Measurements from ENCODE around the gene DPAGT1. TPM values are rescaled to one million over a fixed set of nuclear protein-coding genes. Genes with fewer than 3 reads are reported as not detected.
"Not testable (repeated sequence)": the region's sequence is repeated elsewhere in the genome, so short reads cannot be mapped to it uniquely, and the experiment has no call there.

DPAGT1 gene
- total RNA-seq, 2 experiments from 2014 or later: 57.8 to 73.5 TPM

- H3K27me3 Mint-ChIP-seq; intact Hi-C loops (cut with DNase I, micrococcal nuclease); POLR2A ChIA-PET: not testable (repeated sequence)
Observed at GRCh38 chr11:119059128-119059527, 42.5 kb downstream of the DPAGT1 start.

GRCh38 chr11:119057000-119057769 lies 44.5 kb downstream of the DPAGT1 start, which contains the start of gene HYOU1:
TSS of gene HYOU1 (minus strand) at chr11:119057205. CDS start at chr11:119056160, 1,045 bp downstream.
- Mint-ChIP-seq H3K9me3 (ENCODE audit: low read depth) (no peaks in the 10 kb centered on the region), H3K4me1 (peaks cover 34% of the 10 kb centered on the region), H3K36me3 (ENCODE audit: low read depth) (peaks cover 36% of the 10 kb centered on the region), H3K27ac (peak within 1 kb of the TSS; percentile 94), H3K4me3 (peak within 1 kb of the TSS; percentile 82), H3K27me3 (no peaks in the 10 kb centered on the region)
- intact Hi-C loops (cut with DNase I, micrococcal nuclease): loop anchor here (1.0 to 2.0 kb wide), 16 partner anchors 10 to 267 kb away; partner anchors contain the start of genes HINFP (in 2 of the 2), RPS25 (in 2 of the 2), SLC37A4 (in 2 of the 2) and TRAPPC4 (in 2 of the 2)
- POLR2A ChIA-PET: interaction anchor here (0.9 to 4.2 kb wide), 3 partner anchors 10 to 621 kb away, joined by 3 to 22 read pairs (median 5); partner anchors contain the start of genes KMT2A and VPS11
- CTCF ChIA-PET: interaction anchor here (0.7 to 3.1 kb wide), 9 partner anchors 9 to 281 kb away, joined by 3 to 16 read pairs (median 3); partner anchors contain the start of gene VPS11
- ATAC-seq (peak; percentile 96), DNase-seq (peak; percentile 100)

More at GRCh38 chr11:119059128-119059527, 42.5 kb downstream of the DPAGT1 start:
- H3K36me3 Mint-ChIP-seq (ENCODE audit: low read depth): peaks cover 17% of the 10 kb centered on the region
- ATAC-seq; H3K4me3 Mint-ChIP-seq; H3K27ac Mint-ChIP-seq; H3K9me3 Mint-ChIP-seq (ENCODE audit: low read depth); DNase-seq: not testable (repeated sequence)
- CTCF ChIA-PET: interaction anchor here (0.8 kb wide), 1 partner anchor 128 kb away, joined by 3 read pairs; no protein-coding TSS in a partner anchor
- peaks cover 27% of the 10 kb centered on the region for H3K4me1 Mint-ChIP-seq

- CTCF ChIA-PET: interaction anchor here (0.7 to 3.1 kb wide), 7 partner anchors 10 to 397 kb away, joined by 3 to 16 read pairs (median 3); partner anchors contain the start of gene VPS11
- peak overlapping the region; percentile 94 for H3K27ac Mint-ChIP-seq
- no peaks in the 10 kb centered on the region for H3K27me3 Mint-ChIP-seq
- peak overlapping the region; percentile 82 for H3K4me3 Mint-ChIP-seq
- intact Hi-C loops (cut with DNase I, micrococcal nuclease): loop anchor here (2.0 kb wide), 4 partner anchors 38 to 266 kb away; partner anchors contain the start of genes HINFP (in 1 of the 2), RPS25 (in 1 of the 2) and TRAPPC4 (in 1 of the 2)
- no peaks in the 10 kb centered on the region for H3K9me3 Mint-ChIP-seq (ENCODE audit: low read depth)
- peaks cover 41% of the 10 kb centered on the region for H3K36me3 Mint-ChIP-seq (ENCODE audit: low read depth)
- DNase-seq: peak; percentile 58
- POLR2A ChIA-PET: interaction anchor here (0.6 to 4.2 kb wide), 5 partner anchors 11 to 620 kb away, joined by 3 to 22 read pairs (median 3); partner anchors contain the start of genes DPAGT1, KMT2A, RNF26 and VPS11
- ATAC-seq: peak; percentile 3
- peaks cover 39% of the 10 kb centered on the region for H3K4me1 Mint-ChIP-seq
Observed at GRCh38 chr11:119056421-119056999, 45.1 kb downstream of the DPAGT1 start.

GRCh38 chr11:119055901-119056300 lies 45.8 kb downstream of the DPAGT1 start:
- H3K27ac Mint-ChIP-seq: peak overlapping the region; percentile 76
- DNase-seq: peak; percentile 30
- ChIA-PET POLR2A (interaction anchor here (0.6 to 4.2 kb wide), 7 partner anchors 9 to 620 kb away, joined by 3 to 22 read pairs (median 3); partner anchors contain the start of genes DPAGT1, KMT2A, RNF26 and VPS11), CTCF (interaction anchor here (0.7 to 3.1 kb wide), 7 partner anchors 10 to 259 kb away, joined by 3 to 16 read pairs (median 5); partner anchors contain the start of genes HMBS and VPS11)
- peak overlapping the region; percentile 82 for H3K4me3 Mint-ChIP-seq
- intact Hi-C loops (cut with DNase I, micrococcal nuclease): loop anchor here (2.0 kb wide), 4 partner anchors 37 to 267 kb away; partner anchors contain the start of genes HINFP (in 1 of the 2), RPS25 (in 1 of the 2) and TRAPPC4 (in 1 of the 2)
- no peaks in the 10 kb centered on the region for H3K27me3 Mint-ChIP-seq
- H3K36me3 Mint-ChIP-seq (ENCODE audit: low read depth): peaks cover 46% of the 10 kb centered on the region
- no peak for ATAC-seq
- H3K4me1 Mint-ChIP-seq: peaks cover 43% of the 10 kb centered on the region
- no peaks in the 10 kb centered on the region for H3K9me3 Mint-ChIP-seq (ENCODE audit: low read depth)

- Mint-ChIP-seq H3K36me3 (ENCODE audit: low read depth) (peaks cover 54% of the 10 kb centered on the region), H3K27me3 (no peaks in the 10 kb centered on the region), H3K27ac (no peak overlapping the region), H3K4me1 (peaks cover 43% of the 10 kb centered on the region), H3K4me3 (no peak overlapping the region), H3K9me3 (ENCODE audit: low read depth) (no peaks in the 10 kb centered on the region)
- intact Hi-C loops (cut with DNase I, micrococcal nuclease): no loop called here
- ChIA-PET POLR2A (interaction anchor here (1.2 kb wide), 1 partner anchor 13 kb away, joined by 4 read pairs; no protein-coding TSS in a partner anchor), CTCF (interaction anchor here (1.2 to 3.1 kb wide), 2 partner anchors 12 to 52 kb away, joined by 3 to 16 read pairs; partner anchors contain the start of genes C2CD2L and VPS11)
- no peak for ATAC-seq
- DNase-seq: no peak
Observed at GRCh38 chr11:119054418-119054817, 47.2 kb downstream of the DPAGT1 start.

- no peaks in the 10 kb centered on the region for H3K9me3 Mint-ChIP-seq (ENCODE audit: low read depth)
- DNase-seq: no peak
- H3K27ac Mint-ChIP-seq: peak overlapping the region; percentile 68
- ChIA-PET CTCF (interaction anchor here (0.7 to 0.8 kb wide), 2 partner anchors 28 to 757 kb away, joined by 4 read pairs; no protein-coding TSS in a partner anchor), POLR2A (no interaction called here)
- no peak for ATAC-seq
- intact Hi-C loops (cut with DNase I, micrococcal nuclease): no loop called here
- peaks cover 70% of the 10 kb centered on the region for H3K36me3 Mint-ChIP-seq (ENCODE audit: low read depth)
- no peak overlapping the region for H3K4me3 Mint-ChIP-seq
- H3K4me1 Mint-ChIP-seq: peaks cover 35% of the 10 kb centered on the region
- H3K27me3 Mint-ChIP-seq: no peaks in the 10 kb centered on the region
Observed at GRCh38 chr11:119052163-119052814, 49.4 kb downstream of the DPAGT1 start.

GRCh38 chr11:119051440-119052162 lies 50.1 kb downstream of the DPAGT1 start:
- ChIA-PET CTCF (interaction anchor here (1.2 kb wide), 1 partner anchor 117 kb away, joined by 3 read pairs; no protein-coding TSS in a partner anchor), POLR2A (no interaction called here)
- H3K27me3 Mint-ChIP-seq: no peaks in the 10 kb centered on the region
- DNase-seq (peak; percentile 51), ATAC-seq (peak; percentile 50)
- no peaks in the 10 kb centered on the region for H3K9me3 Mint-ChIP-seq (ENCODE audit: low read depth)
- intact Hi-C loops (cut with DNase I, micrococcal nuclease): no loop called here
- peaks cover 77% of the 10 kb centered on the region for H3K36me3 Mint-ChIP-seq (ENCODE audit: low read depth)
- H3K27ac Mint-ChIP-seq: peak overlapping the region; percentile 68
- peaks cover 38% of the 10 kb centered on the region for H3K4me1 Mint-ChIP-seq
- no peak overlapping the region for H3K4me3 Mint-ChIP-seq

- Mint-ChIP-seq H3K4me1 (peaks cover 21% of the 10 kb centered on the region), H3K27ac (no peak overlapping the region), H3K9me3 (ENCODE audit: low read depth) (no peaks in the 10 kb centered on the region), H3K36me3 (ENCODE audit: low read depth) (peaks cover 74% of the 10 kb centered on the region), H3K27me3 (no peaks in the 10 kb centered on the region), H3K4me3 (no peak overlapping the region)
- intact Hi-C loops (cut with DNase I, micrococcal nuclease): no loop called here
- POLR2A ChIA-PET: no interaction called here
- CTCF ChIA-PET: no interaction called here
- ATAC-seq (no peak), DNase-seq (no peak)
Observed at GRCh38 chr11:119049081-119049480, 52.6 kb downstream of the DPAGT1 start.

- Mint-ChIP-seq H3K27ac (no peak overlapping the region), H3K9me3 (ENCODE audit: low read depth) (no peaks in the 10 kb centered on the region), H3K27me3 (no peaks in the 10 kb centered on the region), H3K4me3 (no peak overlapping the region), H3K4me1 (peaks cover 21% of the 10 kb centered on the region), H3K36me3 (ENCODE audit: low read depth) (peaks cover 69% of the 10 kb centered on the region)
- intact Hi-C loops (cut with DNase I, micrococcal nuclease): no loop called here
- ChIA-PET CTCF (interaction anchor here (0.7 kb wide), 1 partner anchor 13 kb away, joined by 3 read pairs; no protein-coding TSS in a partner anchor), POLR2A (no interaction called here)
- no peak for ATAC-seq
- DNase-seq: no peak
Observed at GRCh38 chr11:119048644-119049043, 53.0 kb downstream of the DPAGT1 start.

GRCh38 chr11:119047205-119047604 lies 54.4 kb downstream of the DPAGT1 start:
- Mint-ChIP-seq H3K27me3 (no peaks in the 10 kb centered on the region), H3K4me1 (peaks cover 15% of the 10 kb centered on the region), H3K4me3 (no peak overlapping the region), H3K9me3 (ENCODE audit: low read depth) (no peaks in the 10 kb centered on the region), H3K36me3 (ENCODE audit: low read depth) (peaks cover 55% of the 10 kb centered on the region), H3K27ac (peak overlapping the region; percentile 38)
- POLR2A ChIA-PET: no interaction called here
- intact Hi-C loops (cut with DNase I, micrococcal nuclease): no loop called here
- ATAC-seq (peak; percentile 40), DNase-seq (no peak)
- CTCF ChIA-PET: interaction anchor here (0.6 to 1.4 kb wide), 5 partner anchors 11 to 452 kb away, joined by 3 read pairs; partner anchors contain the start of gene DPAGT1
